ENCODE results near the gene PIGN.
"Not testable (repeated sequence)": the region's sequence is repeated elsewhere in the genome, so short reads cannot be mapped to it uniquely, and the experiment has no call there.

Gene PIGN

GRCh38 chr18:62054929-62055498 lies 131.8 kb downstream of the PIGN start:
- DNase-seq: no peak

GRCh38 chr18:62048279-62048678 lies 138.6 kb downstream of the PIGN start:
- DNase-seq: no peak

- DNase-seq: no peak
Observed at GRCh38 chr18:62045316-62045715, 141.5 kb downstream of the PIGN start.

GRCh38 chr18:62044490-62045000 lies 142.3 kb downstream of the PIGN start:
- DNase-seq: no peak

- no peak for DNase-seq
Observed at GRCh38 chr18:62037989-62038778, 148.7 kb downstream of the PIGN start.

GRCh38 chr18:62037012-62037742 lies 149.7 kb downstream of the PIGN start:
- no peak for DNase-seq

- DNase-seq: not testable (repeated sequence)
Observed at GRCh38 chr18:62034286-62034685, 152.6 kb downstream of the PIGN start.

GRCh38 chr18:62033756-62034155 lies 153.1 kb downstream of the PIGN start:
- DNase-seq: no peak

- DNase-seq: no peak
Observed at GRCh38 chr18:62033207-62033606, 153.6 kb downstream of the PIGN start.

GRCh38 chr18:62030091-62030985 lies 156.5 kb downstream of the PIGN start:
- DNase-seq: no peak

GRCh38 chr18:62028715-62029114 lies 158.1 kb downstream of the PIGN start:
- no peak for DNase-seq

GRCh38 chr18:62027914-62028520 lies 158.8 kb downstream of the PIGN start:
- no peak for DNase-seq

- DNase-seq: no peak
Observed at GRCh38 chr18:62026586-62026985, 160.3 kb downstream of the PIGN start.

- no peak for DNase-seq
Observed at GRCh38 chr18:62024983-62025382, 161.9 kb downstream of the PIGN start.

GRCh38 chr18:62023536-62023935 lies 163.3 kb downstream of the PIGN start:
- no peak for DNase-seq

- DNase-seq: no peak
Observed at GRCh38 chr18:62018759-62019041, 168.2 kb downstream of the PIGN start.

- DNase-seq: no peak
Observed at GRCh38 chr18:62018034-62018758, 168.7 kb downstream of the PIGN start.

GRCh38 chr18:62017618-62018017 lies 169.2 kb downstream of the PIGN start:
- no peak for DNase-seq

- DNase-seq: no peak
Observed at GRCh38 chr18:62011416-62011815, 175.4 kb downstream of the PIGN start.

- DNase-seq: no peak
Observed at GRCh38 chr18:62009521-62009920, 177.3 kb downstream of the PIGN start.

GRCh38 chr18:62001396-62001795 lies 185.5 kb downstream of the PIGN start:
- DNase-seq: no peak

- no peak for DNase-seq
Observed at GRCh38 chr18:61998957-61999356, 187.9 kb downstream of the PIGN start.

Measured in NCI-H2227 treated with DMSO at 0.1 percent for 48 hours (cell line).